IMR-90 (cell line): ENCODE data around the gene EID2B. TPM values are rescaled to one million over a fixed set of nuclear protein-coding genes. Genes with fewer than 3 reads are reported as not detected.

ENCODE experiments used
- ATAC-seq: fragments of 200-7000 bp; cut with Tn5 transposase; 2 replicates; pipeline ENCODE4 v1.9.1; 2020; ENCODE audit warnings: low read depth, mild to moderate bottlenecking, moderate library complexity
- BruUV-seq: library from RNA; stranded (reverse); fragments of 400-500 nt; replicated peaks from 2 replicates; lab custom pipeline; 2021; lab: Mats Ljungman, UMichigan
- CTCF ChIA-PET: fragments of 300-600 bp; formaldehyde crosslinking; extraction: SDS; loops from one replicate; lab custom pipeline; 2021; ENCODE audit warnings: antibody characterized with exemption; lab: Yijun Ruan, JAX
- POLR2A ChIA-PET: fragments of 300-600 bp; sonication (Branson Sonifier 250); formaldehyde crosslinking; loops from one replicate; lab custom pipeline; 2022; ENCODE audit warnings: antibody characterized with exemption; ENCODE audit not compliant: unreplicated experiment; lab: Charles Lee
- DNase-seq: peaks from one replicate; pipeline ENCODE4 v3.0.0; 2013
- H2AFZ ChIP-seq: replicated peaks from 2 replicates; pipeline ENCODE3; 2013; ENCODE audit warnings: low read length, mild to moderate bottlenecking; ENCODE audit not compliant: poor library complexity
- H2AK5ac ChIP-seq: 2 replicates; pipeline ENCODE4 v1.6.1; 2013; ENCODE audit warnings: low read depth, low read length, inconsistent platforms
- H2AK9ac ChIP-seq: replicated peaks from 2 replicates; pipeline ENCODE3; 2013; ENCODE audit warnings: mild to moderate bottlenecking, low read depth, low read length, moderate library complexity; ENCODE audit not compliant: poor library complexity
- H2BK120ac ChIP-seq: 2 replicates; pipeline ENCODE4 v1.6.1; 2013; ENCODE audit warnings: low read depth, low read length, inconsistent platforms
- H2BK15ac ChIP-seq: 3 replicates; pipeline ENCODE4 v1.6.1; 2013; ENCODE audit warnings: low read depth, low read length, inconsistent platforms
- H2BK20ac ChIP-seq: 2 replicates; pipeline ENCODE4 v1.6.1; 2013; ENCODE audit warnings: low read depth, mild to moderate bottlenecking, inconsistent platforms, low read length, moderate library complexity
- H2BK5ac ChIP-seq: 2 replicates; pipeline ENCODE4 v1.6.1; 2013; ENCODE audit warnings: mild to moderate bottlenecking, low read depth, low read length, inconsistent platforms; ENCODE audit not compliant: poor library complexity, severe bottlenecking
- H3K14ac ChIP-seq: replicated peaks from 2 replicates; pipeline ENCODE4 v1.6.1; 2013; ENCODE audit warnings: low read depth, low read length, inconsistent platforms
- H3K18ac ChIP-seq: 2 replicates; pipeline ENCODE4 v1.6.1; 2013; ENCODE audit warnings: low read depth, low read length, control low read depth
- H3K23ac ChIP-seq: 2 replicates; pipeline ENCODE4 v1.6.1; 2013; ENCODE audit warnings: low read depth, low read length, inconsistent platforms
- H3K27ac ChIP-seq: 2 replicates; pipeline ENCODE4 v1.5.1; 2013; ENCODE audit warnings: mild to moderate bottlenecking, control low read depth, low read length; ENCODE audit not compliant: insufficient read depth
- H3K27me3 ChIP-seq: 2 replicates; pipeline ENCODE4 v1.6.1; 2013; ENCODE audit warnings: low read length; ENCODE audit not compliant: control insufficient read depth, insufficient read depth
- H3K36me3 ChIP-seq: 2 replicates; pipeline ENCODE4 v1.6.1; 2013; ENCODE audit warnings: low read length, mixed read lengths; ENCODE audit not compliant: control insufficient read depth, insufficient read depth
- H3K4ac ChIP-seq: 2 replicates; pipeline ENCODE4 v1.6.1; 2013; ENCODE audit warnings: low read depth, low read length, inconsistent platforms
- H3K4me1 ChIP-seq: 2 replicates; pipeline ENCODE4 v1.6.1; 2013; ENCODE audit warnings: low read length, mixed read lengths; ENCODE audit not compliant: control insufficient read depth, insufficient read depth
- H3K4me2 ChIP-seq: 2 replicates; pipeline ENCODE4 v1.6.1; 2013; ENCODE audit warnings: low read depth, mild to moderate bottlenecking, control low read depth, low read length, moderate library complexity
- H3K4me3 ChIP-seq: 2 replicates; pipeline ENCODE4 v1.5.1; 2013; ENCODE audit warnings: low read depth, mild to moderate bottlenecking, control low read depth, low read length, moderate library complexity; ENCODE audit not compliant: insufficient read depth
- H3K56ac ChIP-seq: 2 replicates; pipeline ENCODE4 v1.6.1; 2013; ENCODE audit warnings: low read length, inconsistent platforms; ENCODE audit not compliant: insufficient read depth; ENCODE audit errors: extremely low read depth
- H3K79me1 ChIP-seq, 2 experiments: 2 replicates each; pipeline ENCODE4 v1.6.1; 2013; ENCODE audit warnings: low read length in 2 of 2, inconsistent platforms in 1 of 2, low read depth in 1 of 2
- H3K9ac ChIP-seq: 2 replicates; pipeline ENCODE4 v1.6.1; 2013; ENCODE audit warnings: low read depth, low read length, control low read depth
- H3K9me1 ChIP-seq: 2 replicates; pipeline ENCODE4 v1.6.1; 2013; ENCODE audit warnings: low read length, inconsistent platforms; ENCODE audit not compliant: insufficient read depth
- H3K9me3 ChIP-seq: 2 replicates; pipeline ENCODE4 v1.6.1; 2013; ENCODE audit warnings: low read length; ENCODE audit not compliant: control insufficient read depth, insufficient read depth
- H4K20me1 ChIP-seq: 2 replicates; pipeline ENCODE4 v1.6.1; 2013; ENCODE audit warnings: low read length, inconsistent platforms; ENCODE audit not compliant: insufficient read depth
- H4K5ac ChIP-seq: 2 replicates; pipeline ENCODE4 v1.6.1; 2013; ENCODE audit warnings: mild to moderate bottlenecking, low read depth, low read length, control low read depth
- H4K8ac ChIP-seq, 2 experiments: 2 replicates each; pipeline ENCODE4 v1.6.1; 2013; ENCODE audit warnings: low read depth in 2 of 2, low read length in 2 of 2, control low read depth in 1 of 2, inconsistent platforms in 1 of 2
- H4K91ac ChIP-seq: 2 replicates; pipeline ENCODE4 v1.6.1; 2013; ENCODE audit warnings: low read depth, low read length, inconsistent platforms; ENCODE audit not compliant: insufficient read depth
- CEBPB ChIP-seq: IDR thresholded peaks from 2 replicates; pipeline ENCODE4 v1.6.1; 2012; ENCODE audit warnings: low read depth, low read length, improper control_type of control experiment
- CTCF ChIP-seq: conservative IDR thresholded peaks from 2 replicates; pipeline ENCODE4 v1.5.1; 2012; ENCODE audit warnings: mild to moderate bottlenecking, low read depth, low read length, improper control_type of control experiment
- FOS ChIP-seq: fragments of 150-350 bp; IDR thresholded peaks from 2 replicates; pipeline ENCODE4 v1.6.1; 2016; ENCODE audit warnings: low read depth, low read length
- NFE2L2 ChIP-seq: fragments of 150-350 bp; IDR thresholded peaks from 2 replicates; pipeline ENCODE4 v1.6.1; 2016; ENCODE audit warnings: low read depth, mild to moderate bottlenecking, low read length
- POLR2A ChIP-seq: IDR thresholded peaks from 2 replicates; pipeline ENCODE4 v1.6.1; 2012; ENCODE audit warnings: mild to moderate bottlenecking, low read depth, low read length
- RFX5 ChIP-seq: IDR thresholded peaks from 2 replicates; pipeline ENCODE4 v1.8.0; 2012; ENCODE audit warnings: low read depth, mild to moderate bottlenecking, low read length, moderate library complexity
- WGBS, 2 experiments: methylation state at CpG; one replicate each; pipeline versions ENCODE4 v1.1.5 to v1.1.7; 2013; ENCODE audit warnings: missing lambda C conversion rate in 2 of 2; ENCODE audit not compliant: insufficient read length in 1 of 2; ENCODE audit errors: extremely low coverage in 2 of 2; 5-methylcytosine and 5-hydroxymethylcytosine counted together
- dilution Hi-C: fragments of 300-500 bp; cut with HindIII; formaldehyde crosslinking; loops from one replicate; pipeline ENCODE4 v1.14.3; 2018; ENCODE audit warnings: low sequenced_read_pairs; ENCODE audit not compliant: unreplicated experiment
- in situ Hi-C: fragments of 300-500 bp; cut with MboI; formaldehyde crosslinking; loops from 3 replicates; pipeline ENCODE4 v1.14.3; 2019; ENCODE audit warnings: low sequenced_read_pairs, inconsistent platforms, mixed read lengths
- intact Hi-C: fragments of 100-400 bp; cut with micrococcal nuclease; formaldehyde crosslinking; loops from 2 replicates; pipeline ENCODE4 v1.10.0; 2022
- polyA plus RNA-seq, 3 experiments: library from polyadenylated mRNA; depleted of rRNA; stranded (reverse); fragments of >200 nt; gene quantifications; 2 replicates each; pipeline ENCODE4 v1.2.3, GENCODE V29; 2012; ENCODE audit warnings: low replicate concordance in 1 of 3
- total RNA-seq: library from RNA; depleted of rRNA; stranded (reverse); fragments of >200 nt; gene quantifications from 2 replicates; pipeline ENCODE4 v1.2.3, GENCODE V29; 2012

Gene EID2B
- total and polyA plus RNA-seq, 2 of the 4 experiments (the other 2 are of a cell fraction) = 2.5 to 2.7 TPM

- dilution Hi-C loops = no loop called here
- H3K9me3 ChIP-seq = no peaks in the 10 kb centered on the region
- no peak overlapping the region for H3K9ac ChIP-seq
- H2AK9ac ChIP-seq = no peak overlapping the region
- no peak overlapping the region for H3K4me2 ChIP-seq
- no peak for ATAC-seq
- H3K23ac ChIP-seq = no peak overlapping the region
- WGBS, 2 experiments = 40% methylated on average over 4 of the region's 6 CpGs; no CpG with 5 or more reads in 1 of the 2 experiments
- peaks cover 9% of the 10 kb centered on the region for H3K27me3 ChIP-seq
- no peak overlapping the region for H2AFZ ChIP-seq
- no peak overlapping the region for H3K4ac ChIP-seq
- no peak overlapping the region for H3K56ac ChIP-seq
- in situ Hi-C loops = loop anchor here (10.0 kb wide), 1 partner anchor 116 kb away; no protein-coding TSS in a partner anchor
- H3K4me3 ChIP-seq = no peak overlapping the region
- no peak overlapping the region for H2BK20ac ChIP-seq
- no peak overlapping the region for H4K5ac ChIP-seq
- no peak for TF ChIP-seq RFX5
- TF ChIP-seq POLR2A = no peak
- TF ChIP-seq NFE2L2 = no peak
- no peak for TF ChIP-seq FOS
- no peak for TF ChIP-seq CEBPB
- no peak for TF ChIP-seq CTCF
- H3K18ac ChIP-seq = no peak overlapping the region
- no peak overlapping the region for H2BK15ac ChIP-seq
- no peaks in the 10 kb centered on the region for H3K9me1 ChIP-seq
- DNase-seq = no peak
- H3K79me1 ChIP-seq = no peaks in the 10 kb centered on the region
- ChIA-PET POLR2A (no interaction called here), CTCF (no interaction called here)
- H4K20me1 ChIP-seq = no peaks in the 10 kb centered on the region
- no peak overlapping the region for H3K27ac ChIP-seq
- no peak overlapping the region for H3K14ac ChIP-seq
- intact Hi-C loops = no loop called here
- H3K36me3 ChIP-seq = no peaks in the 10 kb centered on the region
- H4K8ac ChIP-seq = no peak overlapping the region
- H2AK5ac ChIP-seq = no peak overlapping the region
- H2BK5ac ChIP-seq = no peak overlapping the region
- no peak overlapping the region for H2BK120ac ChIP-seq
- no TSS peak for BruUV-seq
- H4K91ac ChIP-seq = no peak overlapping the region
- no peaks in the 10 kb centered on the region for H3K4me1 ChIP-seq
These were observed 26.0 kb upstream of the EID2B start for GRCh38 chr19:39558624-39559117.
